ENCODE data around the gene TLR4.
A peak's percentile ranks its signal among the peaks of the same experiment; 100 is the strongest.

Gene TLR4

GRCh38 chr9:117704024-117704575 is at the start of gene TLR4:
Gene TLR4 (plus strand): TSS chr9:117704403. CDS start chr9:117704473, 70 bp downstream.
- DNase-seq: peak; percentile 79

GRCh38 chr9:117656002-117656401 is 48.2 kb upstream of the TLR4 start:
- DNase-seq: peak; percentile 58

GRCh38 chr9:117662651-117663050 is 41.6 kb upstream of the TLR4 start:
- DNase-seq: no peak

- DNase-seq: no peak
Observed at GRCh38 chr9:117664419-117664818, 39.8 kb upstream of the TLR4 start.

- DNase-seq: no peak
Observed at GRCh38 chr9:117665601-117666385, 38.4 kb upstream of the TLR4 start.

- no peak for DNase-seq
Observed at GRCh38 chr9:117671468-117671867, 32.7 kb upstream of the TLR4 start.

- DNase-seq: no peak
Observed at GRCh38 chr9:117672369-117672768, 31.8 kb upstream of the TLR4 start.

GRCh38 chr9:117677572-117677971 is 26.6 kb upstream of the TLR4 start:
- DNase-seq: no peak

GRCh38 chr9:117678871-117679270 is 25.3 kb upstream of the TLR4 start:
- no peak for DNase-seq

GRCh38 chr9:117679416-117679815 is 24.8 kb upstream of the TLR4 start:
- DNase-seq: no peak

- DNase-seq: no peak
Observed at GRCh38 chr9:117681888-117682287, 22.3 kb upstream of the TLR4 start.

- DNase-seq: peak; percentile 5
Observed at GRCh38 chr9:117682955-117683710, 21.1 kb upstream of the TLR4 start.

- DNase-seq: no peak
Observed at GRCh38 chr9:117687532-117687931, 16.7 kb upstream of the TLR4 start.

- no peak for DNase-seq
Observed at GRCh38 chr9:117691367-117691766, 12.8 kb upstream of the TLR4 start.

GRCh38 chr9:117696154-117696553 is 8.0 kb upstream of the TLR4 start:
- DNase-seq: no peak

GRCh38 chr9:117697046-117697445 is 7.2 kb upstream of the TLR4 start:
- no peak for DNase-seq

GRCh38 chr9:117703537-117703936 is 666 bp upstream of the TLR4 start:
- no peak for DNase-seq

- DNase-seq: no peak
Observed at GRCh38 chr9:117704597-117704996, 394 bp downstream of the TLR4 start.

- DNase-seq: no peak
Observed at GRCh38 chr9:117705386-117705785, 1.2 kb downstream of the TLR4 start.

- no peak for DNase-seq
Observed at GRCh38 chr9:117706421-117707116, 2.4 kb downstream of the TLR4 start.

GRCh38 chr9:117707561-117707960 is 3.4 kb downstream of the TLR4 start:
- DNase-seq: no peak

- no peak for DNase-seq
Observed at GRCh38 chr9:117709936-117710335, 5.7 kb downstream of the TLR4 start.

- DNase-seq: no peak
Observed at GRCh38 chr9:117714282-117714681, 10.1 kb downstream of the TLR4 start.
